ENCODE measurements around the gene ZNF600.
"Not testable (repeated sequence)": the region's sequence is repeated elsewhere in the genome, so short reads cannot be mapped to it uniquely, and the experiment has no call there.

ZNF600 gene

GRCh38 chr19:52715902-52716301 lies 70.7 kb downstream of the ZNF600 start:
- in situ Hi-C loops (cut with HindIII; ENCODE audit: low pct_ligation_motif_present, low pct_unique_long_range_greater_than_20kb, low sequenced_read_pairs) = not testable (repeated sequence)

GRCh38 chr19:52715330-52715729 lies 71.3 kb downstream of the ZNF600 start:
- DNase-seq; in situ Hi-C loops (cut with HindIII; ENCODE audit: low pct_ligation_motif_present, low pct_unique_long_range_greater_than_20kb, low sequenced_read_pairs): not testable (repeated sequence)

More at GRCh38 chr19:52715902-52716301, 70.7 kb downstream of the ZNF600 start:
- not testable (repeated sequence) for DNase-seq
